Neural cell (in vitro differentiated cells): ENCODE measurements around the gene RTN4R. TPM values are rescaled to one million over a fixed set of nuclear protein-coding genes. Genes with fewer than 3 reads are reported as not detected.

Experiments used
- H2AFZ ChIP-seq: fragments of 200-600, 300-800 bp; sonication (generic), shearing (Covaris generic); 2 replicates; pipeline ENCODE4 v1.6.0; 2014; ENCODE audit warnings: low read depth, mild to moderate bottlenecking, antibody characterized with exemption, low read length, moderate library complexity
- H3F3A ChIP-seq: fragments of 200-600 bp; shearing (Covaris generic); 2 replicates; pipeline ENCODE4 v1.6.1; 2016; ENCODE audit warnings: mild to moderate bottlenecking, moderate library complexity, mixed read lengths, antibody characterized with exemption, low read length; ENCODE audit not compliant: insufficient read depth, poor library complexity, severe bottlenecking
- H3K27ac ChIP-seq: fragments of 200-600, 300-800 bp; sonication (generic), shearing (Covaris generic); 2 replicates; pipeline ENCODE4 v1.5.1; 2014; ENCODE audit warnings: mild to moderate bottlenecking, low read length, moderate library complexity
- H3K27me3 ChIP-seq: fragments of 300-800, 200-600 bp; sonication (generic), shearing (Covaris generic); 2 replicates; pipeline ENCODE4 v1.6.0; 2014; ENCODE audit warnings: mild to moderate bottlenecking, low read depth, low read length, moderate library complexity; ENCODE audit not compliant: insufficient read depth
- H3K36me3 ChIP-seq: fragments of 300-800, 200-600 bp; sonication (generic), shearing (Covaris generic); 2 replicates; pipeline ENCODE4 v1.5.1; 2014; ENCODE audit warnings: mild to moderate bottlenecking, antibody characterized with exemption, low read length, moderate library complexity; ENCODE audit not compliant: insufficient read depth
- H3K4me2 ChIP-seq: fragments of 300-800, 200-600 bp; sonication (generic), shearing (Covaris generic); 2 replicates; pipeline ENCODE4 v1.6.0; 2014; ENCODE audit warnings: mild to moderate bottlenecking, low read length
- H3K4me3 ChIP-seq: fragments of 300-800, 200-600 bp; sonication (generic), shearing (Covaris generic); 2 replicates; pipeline ENCODE4 v1.5.1; 2014; ENCODE audit warnings: mild to moderate bottlenecking, low read length, moderate library complexity
- H3K79me2 ChIP-seq: fragments of 200-600 bp; shearing (Covaris generic); replicated peaks from 2 replicates; pipeline ENCODE4 v1.6.0; 2014; ENCODE audit warnings: mild to moderate bottlenecking, low read length, moderate library complexity; ENCODE audit not compliant: insufficient read depth
- H3K9ac ChIP-seq: fragments of 300-800, 200-600 bp; sonication (generic), shearing (Covaris generic); 2 replicates; pipeline ENCODE4 v1.6.1; 2016; ENCODE audit warnings: mild to moderate bottlenecking, low read length, mixed read lengths
- H3K9me2 ChIP-seq: fragments of 200-600 bp; shearing (Covaris generic); 2 replicates; pipeline ENCODE4 v1.6.1; 2016; ENCODE audit warnings: mild to moderate bottlenecking, low read length, mixed read lengths; ENCODE audit not compliant: insufficient read depth
- H3K9me3 ChIP-seq: fragments of 200-600, 300-800 bp; sonication (generic), shearing (Covaris generic); 2 replicates; pipeline ENCODE4 v1.6.1; 2016; ENCODE audit warnings: mild to moderate bottlenecking, mixed run types, low read length, moderate library complexity, mixed read lengths
- H4K20me1 ChIP-seq: fragments of 200-600 bp; shearing (Covaris generic); 2 replicates; pipeline ENCODE4 v1.6.1; 2016; ENCODE audit warnings: mild to moderate bottlenecking, mixed run types; ENCODE audit not compliant: insufficient read depth
- CTCF ChIP-seq: fragments of 450-650 bp; IDR thresholded peaks from 2 replicates; pipeline ENCODE4 v1.5.1; 2014; ENCODE audit warnings: antibody characterized with exemption, mild to moderate bottlenecking, moderate library complexity; ENCODE audit not compliant: poor library complexity, severe bottlenecking
- EP300 ChIP-seq: fragments of 450-650 bp; conservative IDR thresholded peaks from 2 replicates; pipeline ENCODE4 v1.6.1; 2014; ENCODE audit warnings: antibody characterized with exemption, mild to moderate bottlenecking, moderate library complexity; ENCODE audit not compliant: poor library complexity, severe bottlenecking
- EZH2 ChIP-seq: fragments of 200-600, 300-800 bp; shearing (Covaris generic), sonication (generic); IDR thresholded peaks from 2 replicates; pipeline ENCODE4 v1.6.1; 2014; ENCODE audit warnings: antibody characterized with exemption, low read length, borderline replicate concordance, mild to moderate bottlenecking; ENCODE audit not compliant: insufficient read depth, poor library complexity, severe bottlenecking
- MXI1 ChIP-seq: fragments of 450-650 bp; conservative IDR thresholded peaks from 2 replicates; pipeline ENCODE4 v1.6.1; 2014; ENCODE audit warnings: antibody characterized with exemption, mild to moderate bottlenecking; ENCODE audit not compliant: poor library complexity, severe bottlenecking
- POLR2AphosphoS5 ChIP-seq: IDR thresholded peaks from 2 replicates; pipeline ENCODE4 v1.6.1; 2012
- RAD21 ChIP-seq: fragments of 450-650 bp; conservative IDR thresholded peaks from 2 replicates; pipeline ENCODE4 v1.6.1; 2014; ENCODE audit warnings: antibody characterized with exemption, mild to moderate bottlenecking, moderate library complexity
- REST ChIP-seq: IDR thresholded peaks from 2 replicates; pipeline ENCODE4 v1.6.1; 2012; ENCODE audit warnings: borderline replicate concordance
- SMC3 ChIP-seq: fragments of 450-650 bp; conservative IDR thresholded peaks from 2 replicates; pipeline ENCODE4 v1.6.1; 2014; ENCODE audit warnings: antibody characterized with exemption, mild to moderate bottlenecking, moderate library complexity; ENCODE audit not compliant: poor library complexity
- TAF1 ChIP-seq: IDR thresholded peaks from 2 replicates; pipeline ENCODE4 v1.6.1; 2012; ENCODE audit warnings: low read depth
- polyA plus RNA-seq: library from polyadenylated mRNA; depleted of rRNA; stranded (reverse); fragments of >200 nt; gene quantifications from 2 replicates; pipeline ENCODE4 v1.2.3, GENCODE V29; 2014

The RTN4R gene
- polyA plus RNA-seq, 1 donor from 2014 or later = 13.6 TPM

GRCh38 chr22:20236052-20236717, 31.9 kb downstream of the RTN4R start:
- no peak overlapping the region for H3K27ac ChIP-seq
- no peak overlapping the region for H3K4me2 ChIP-seq
- no peaks in the 10 kb centered on the region for H3K9me2 ChIP-seq
- no peak overlapping the region for H3K9ac ChIP-seq
- H3K36me3 ChIP-seq = no peaks in the 10 kb centered on the region
- no peak overlapping the region for H2AFZ ChIP-seq
- H3K4me3 ChIP-seq = no peak overlapping the region
- H3K79me2 ChIP-seq = no peaks in the 10 kb centered on the region
- no peaks in the 10 kb centered on the region for H3K9me3 ChIP-seq
- no peaks in the 10 kb centered on the region for H3F3A ChIP-seq
- no peaks in the 10 kb centered on the region for H3K27me3 ChIP-seq
- no peak for TF ChIP-seq REST
- TF ChIP-seq RAD21 = no peak
- TF ChIP-seq EZH2 = no peak
- no peak for TF ChIP-seq TAF1
- TF ChIP-seq SMC3 = no peak
- TF ChIP-seq CTCF = no peak
- no peak for TF ChIP-seq EP300
- TF ChIP-seq POLR2AphosphoS5 = no peak
- TF ChIP-seq MXI1 = no peak
- no peaks in the 10 kb centered on the region for H4K20me1 ChIP-seq

GRCh38 chr22:20235389-20235991, 32.6 kb downstream of the RTN4R start:
- H3K9me2 ChIP-seq = no peaks in the 10 kb centered on the region
- H3K9ac ChIP-seq = no peak overlapping the region
- no peaks in the 10 kb centered on the region for H3K27me3 ChIP-seq
- no peak for TF ChIP-seq EP300
- H3K4me2 ChIP-seq = no peak overlapping the region
- no peaks in the 10 kb centered on the region for H3K36me3 ChIP-seq
- H3K27ac ChIP-seq = no peak overlapping the region
- H3K9me3 ChIP-seq = no peaks in the 10 kb centered on the region
- no peak overlapping the region for H2AFZ ChIP-seq
- H4K20me1 ChIP-seq = no peaks in the 10 kb centered on the region
- no peak overlapping the region for H3K4me3 ChIP-seq
- H3F3A ChIP-seq = no peaks in the 10 kb centered on the region
- H3K79me2 ChIP-seq = no peaks in the 10 kb centered on the region
